ENCODE results near the gene MGRN1.
A peak's percentile ranks its signal among the peaks of the same experiment; 100 is the strongest.

The MGRN1 gene

GRCh38 chr16:4693296-4693955, 68.8 kb downstream of the MGRN1 start, which contains the start of gene NUDT16L1:
Gene NUDT16L1 (plus strand): TSS chr16:4693562. CDS start chr16:4693727, 165 bp downstream.
- TF ChIP-seq JUND (IDR thresholded peaks at IDR 0.05; ENCODE audit: low read depth), result no peak
- in situ Hi-C loops (cut with HindIII; ENCODE audit: low pct_unique_long_range_greater_than_20kb, low sequenced_read_pairs), result no loop called here
- DNase-seq (ENCODE audit: low read depth in 1 of 2, low spot score in 1 of 2), result peak; percentile 98

GRCh38 chr16:4693956-4694641, 69.5 kb downstream of the MGRN1 start:
- TF ChIP-seq JUND (IDR thresholded peaks at IDR 0.05; ENCODE audit: low read depth), result no peak
- in situ Hi-C loops (cut with HindIII; ENCODE audit: low pct_unique_long_range_greater_than_20kb, low sequenced_read_pairs), result no loop called here
- peak; percentile 80 to 90 for DNase-seq (ENCODE audit: low read depth in 1 of 2, low spot score in 1 of 2)

GRCh38 chr16:4694642-4695451, 70.2 kb downstream of the MGRN1 start:
- TF ChIP-seq JUND (IDR thresholded peaks at IDR 0.05; ENCODE audit: low read depth), result no peak
- in situ Hi-C loops (cut with HindIII; ENCODE audit: low pct_unique_long_range_greater_than_20kb, low sequenced_read_pairs), result no loop called here
- no peak for DNase-seq (ENCODE audit: low read depth in 1 of 2, low spot score in 1 of 2)

GRCh38 chr16:4695473-4696171, 71.0 kb downstream of the MGRN1 start:
- no peak for DNase-seq (ENCODE audit: low read depth in 1 of 2, low spot score in 1 of 2)
- in situ Hi-C loops (cut with HindIII; ENCODE audit: low pct_unique_long_range_greater_than_20kb, low sequenced_read_pairs), result no loop called here
- no peak for TF ChIP-seq JUND (IDR thresholded peaks at IDR 0.05; ENCODE audit: low read depth)

GRCh38 chr16:4696172-4696904, 71.7 kb downstream of the MGRN1 start:
- TF ChIP-seq JUND (IDR thresholded peaks at IDR 0.05; ENCODE audit: low read depth), result no peak
- in situ Hi-C loops (cut with HindIII; ENCODE audit: low pct_unique_long_range_greater_than_20kb, low sequenced_read_pairs), result no loop called here
- DNase-seq (ENCODE audit: low read depth in 1 of 2, low spot score in 1 of 2), result no peak

GRCh38 chr16:4696905-4697847, 72.5 kb downstream of the MGRN1 start:
- in situ Hi-C loops (cut with HindIII; ENCODE audit: low pct_unique_long_range_greater_than_20kb, low sequenced_read_pairs), result no loop called here
- DNase-seq (ENCODE audit: low read depth in 1 of 2, low spot score in 1 of 2), result no peak
- TF ChIP-seq JUND (IDR thresholded peaks at IDR 0.05; ENCODE audit: low read depth), result no peak

- in situ Hi-C loops (cut with HindIII; ENCODE audit: low pct_unique_long_range_greater_than_20kb, low sequenced_read_pairs), result no loop called here
- no peak for DNase-seq (ENCODE audit: low read depth in 1 of 2, low spot score in 1 of 2)
- no peak for TF ChIP-seq JUND (IDR thresholded peaks at IDR 0.05; ENCODE audit: low read depth)
Measured at GRCh38 chr16:4697848-4698291, 73.2 kb downstream of the MGRN1 start.

GRCh38 chr16:4698321-4699045, 73.9 kb downstream of the MGRN1 start:
- in situ Hi-C loops (cut with HindIII; ENCODE audit: low pct_unique_long_range_greater_than_20kb, low sequenced_read_pairs), result no loop called here
- no peak for DNase-seq (ENCODE audit: low read depth in 1 of 2, low spot score in 1 of 2)
- TF ChIP-seq JUND (IDR thresholded peaks at IDR 0.05; ENCODE audit: low read depth), result no peak

- TF ChIP-seq JUND (IDR thresholded peaks at IDR 0.05; ENCODE audit: low read depth), result no peak
- no peak for DNase-seq (ENCODE audit: low read depth in 1 of 2, low spot score in 1 of 2)
- in situ Hi-C loops (cut with HindIII; ENCODE audit: low pct_unique_long_range_greater_than_20kb, low sequenced_read_pairs), result no loop called here
Measured at GRCh38 chr16:4699046-4699556, 74.5 kb downstream of the MGRN1 start.

GRCh38 chr16:4700380-4700996, 75.9 kb downstream of the MGRN1 start:
- no peak for DNase-seq (ENCODE audit: low read depth in 1 of 2, low spot score in 1 of 2)
- in situ Hi-C loops (cut with HindIII; ENCODE audit: low pct_unique_long_range_greater_than_20kb, low sequenced_read_pairs), result no loop called here
- TF ChIP-seq JUND (IDR thresholded peaks at IDR 0.05; ENCODE audit: low read depth), result no peak

Data from T47D (cell line).